Nephron (organoid): ENCODE data around the gene GSE1.

Source experiments
- H3K27ac Mint-ChIP-seq, 3 experiments: 2 replicates each; pipeline ENCODE4 v1.8.0; 2020; ENCODE audit warnings: mixed read lengths in 3 of 3, mild to moderate bottlenecking in 2 of 3, moderate library complexity in 1 of 3
- H3K27me3 Mint-ChIP-seq: 2 replicates; pipeline ENCODE4 v1.8.0; 2021; ENCODE audit warnings: low read depth, mild to moderate bottlenecking, moderate library complexity, mixed read lengths
- H3K36me3 Mint-ChIP-seq: 2 replicates; pipeline ENCODE4 v1.8.0; 2020; ENCODE audit warnings: low read depth, mixed read lengths
- H3K4me1 Mint-ChIP-seq: 2 replicates; pipeline ENCODE4 v1.8.0; 2020; ENCODE audit warnings: mixed read lengths
- H3K4me3 Mint-ChIP-seq, 3 experiments: 2 replicates each; pipeline ENCODE4 v1.8.0; 2020; ENCODE audit warnings: mild to moderate bottlenecking in 3 of 3, mixed read lengths in 3 of 3, moderate library complexity in 2 of 3
- H3K9me3 Mint-ChIP-seq: 2 replicates; pipeline ENCODE4 v1.8.0; 2020; ENCODE audit warnings: mixed read lengths
- TF ChIP-seq, protein P1 (sequence below), 3 experiments: fragments of 200-600 bp; sonication (generic); IDR thresholded peaks; one replicate each; pipeline ENCODE4 v1.5.0; 2021; ENCODE audit warnings: antibody characterized with exemption in 3 of 3; ENCODE audit not compliant: unreplicated experiment in 3 of 3

GSE1 gene

DNA sequence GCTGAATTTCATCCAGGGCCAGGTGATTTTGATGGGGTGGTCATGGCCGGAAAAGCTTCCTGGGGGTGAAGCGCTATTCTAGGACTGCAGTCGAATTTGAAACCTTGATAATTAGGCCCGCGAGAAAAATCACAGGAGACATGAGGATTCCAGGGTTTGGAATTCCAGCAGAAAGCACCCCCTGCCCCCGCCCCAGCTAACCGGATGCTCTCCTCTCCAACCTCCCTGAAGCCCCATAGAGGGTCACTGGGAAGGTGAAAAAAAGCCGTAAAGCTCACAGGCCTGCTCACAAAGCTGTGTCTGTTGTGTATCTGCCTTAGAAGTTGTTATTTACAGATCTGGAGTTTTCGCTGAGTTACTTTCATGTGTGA lies 76.8 kb downstream of the GSE1 start:
- peak overlapping the region; percentile 43 to 68 (median 62) for H3K4me3 Mint-ChIP-seq
- no peaks in the 10 kb centered on the region for H3K9me3 Mint-ChIP-seq
- H3K4me1 Mint-ChIP-seq = peaks cover 14% of the 10 kb centered on the region
- TF ChIP-seq, protein P1, sequence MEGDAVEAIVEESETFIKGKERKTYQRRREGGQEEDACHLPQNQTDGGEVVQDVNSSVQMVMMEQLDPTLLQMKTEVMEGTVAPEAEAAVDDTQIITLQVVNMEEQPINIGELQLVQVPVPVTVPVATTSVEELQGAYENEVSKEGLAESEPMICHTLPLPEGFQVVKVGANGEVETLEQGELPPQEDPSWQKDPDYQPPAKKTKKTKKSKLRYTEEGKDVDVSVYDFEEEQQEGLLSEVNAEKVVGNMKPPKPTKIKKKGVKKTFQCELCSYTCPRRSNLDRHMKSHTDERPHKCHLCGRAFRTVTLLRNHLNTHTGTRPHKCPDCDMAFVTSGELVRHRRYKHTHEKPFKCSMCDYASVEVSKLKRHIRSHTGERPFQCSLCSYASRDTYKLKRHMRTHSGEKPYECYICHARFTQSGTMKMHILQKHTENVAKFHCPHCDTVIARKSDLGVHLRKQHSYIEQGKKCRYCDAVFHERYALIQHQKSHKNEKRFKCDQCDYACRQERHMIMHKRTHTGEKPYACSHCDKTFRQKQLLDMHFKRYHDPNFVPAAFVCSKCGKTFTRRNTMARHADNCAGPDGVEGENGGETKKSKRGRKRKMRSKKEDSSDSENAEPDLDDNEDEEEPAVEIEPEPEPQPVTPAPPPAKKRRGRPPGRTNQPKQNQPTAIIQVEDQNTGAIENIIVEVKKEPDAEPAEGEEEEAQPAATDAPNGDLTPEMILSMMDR (IDR thresholded peaks at IDR 0.05; ENCODE audit: unreplicated experiment in 3 of 3) = no peak
- no peaks in the 10 kb centered on the region for H3K36me3 Mint-ChIP-seq
- H3K27me3 Mint-ChIP-seq = peaks cover 10% of the 10 kb centered on the region
- no peak overlapping the region for H3K27ac Mint-ChIP-seq

DNA sequence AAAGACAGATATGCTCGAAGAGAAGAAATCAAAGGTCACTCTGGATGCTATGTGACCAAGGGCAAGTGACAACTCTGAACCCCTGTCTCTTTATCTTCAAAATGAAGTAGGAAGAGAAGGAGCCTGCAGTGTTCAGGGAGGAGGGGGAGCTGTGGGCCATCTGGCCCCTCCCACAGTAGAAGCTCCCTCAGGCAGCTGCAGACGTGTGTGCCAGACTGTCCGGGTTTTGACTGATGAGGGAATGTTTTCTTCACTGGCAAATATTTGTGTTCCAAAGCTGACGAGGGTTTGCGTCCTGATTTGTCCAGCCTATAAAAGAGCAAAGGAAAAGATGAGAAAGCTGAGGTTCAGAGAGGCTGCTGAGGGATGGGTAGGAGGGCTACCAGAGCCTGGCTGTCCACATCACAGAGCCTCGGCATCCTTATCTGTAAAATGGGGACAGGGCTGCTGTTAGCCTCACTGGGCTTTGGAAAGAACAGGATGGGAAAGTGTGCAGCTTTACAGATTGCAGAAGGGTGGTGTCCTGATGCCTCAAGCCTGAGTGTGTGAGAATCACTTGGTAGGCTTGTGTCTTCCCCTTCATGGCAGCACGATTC lies 77.4 kb downstream of the GSE1 start:
- H3K9me3 Mint-ChIP-seq = no peaks in the 10 kb centered on the region
- peaks cover 14% of the 10 kb centered on the region for H3K4me1 Mint-ChIP-seq
- H3K36me3 Mint-ChIP-seq = no peaks in the 10 kb centered on the region
- H3K4me3 Mint-ChIP-seq = peak overlapping the region in 1 of 3 experiments; percentile 8
- TF ChIP-seq, protein P1 (IDR thresholded peaks at IDR 0.05; ENCODE audit: unreplicated experiment in 3 of 3) = no peak
- peaks cover 10% of the 10 kb centered on the region for H3K27me3 Mint-ChIP-seq
- H3K27ac Mint-ChIP-seq = peak overlapping the region in 1 of 3 experiments; percentile 31

- H3K9me3 Mint-ChIP-seq = no peaks in the 10 kb centered on the region
- H3K27ac Mint-ChIP-seq = no peak overlapping the region
- H3K4me1 Mint-ChIP-seq = peaks cover 17% of the 10 kb centered on the region
- peaks cover 27% of the 10 kb centered on the region for H3K27me3 Mint-ChIP-seq
- no peaks in the 10 kb centered on the region for H3K36me3 Mint-ChIP-seq
- TF ChIP-seq, protein P1 (IDR thresholded peaks at IDR 0.05; ENCODE audit: unreplicated experiment in 3 of 3) = no peak
- no peak overlapping the region for H3K4me3 Mint-ChIP-seq
Observed at GRCh38 chr16:85695196-85696128, 82.3 kb downstream of the GSE1 start.

- H3K27me3 Mint-ChIP-seq = peaks cover 31% of the 10 kb centered on the region
- no peak overlapping the region for H3K27ac Mint-ChIP-seq
- H3K36me3 Mint-ChIP-seq = no peaks in the 10 kb centered on the region
- no peaks in the 10 kb centered on the region for H3K9me3 Mint-ChIP-seq
- H3K4me3 Mint-ChIP-seq = no peak overlapping the region
- peaks cover 14% of the 10 kb centered on the region for H3K4me1 Mint-ChIP-seq
- TF ChIP-seq, protein P1 (IDR thresholded peaks at IDR 0.05; ENCODE audit: unreplicated experiment in 3 of 3) = no peak
Observed at GRCh38 chr16:85696781-85697180, 83.7 kb downstream of the GSE1 start.

- TF ChIP-seq, protein P1 (IDR thresholded peaks at IDR 0.05; ENCODE audit: unreplicated experiment in 3 of 3) = no peak
- no peak overlapping the region for H3K27ac Mint-ChIP-seq
- H3K27me3 Mint-ChIP-seq = peaks cover 33% of the 10 kb centered on the region
- no peaks in the 10 kb centered on the region for H3K9me3 Mint-ChIP-seq
- peaks cover 14% of the 10 kb centered on the region for H3K4me1 Mint-ChIP-seq
- no peak overlapping the region for H3K4me3 Mint-ChIP-seq
- H3K36me3 Mint-ChIP-seq = no peaks in the 10 kb centered on the region
Observed at GRCh38 chr16:85697431-85697830, 84.3 kb downstream of the GSE1 start.
